ENCODE data around the gene FOXO3.

FOXO3 gene

GRCh38 chr6:108616544-108616943, 55.8 kb downstream of the FOXO3 start:
- WGBS, 2 experiments: 92 to 100% methylated on average over 3 of the region's 3 CpGs
- Histone ChIP-seq H3K4me3 (ENCODE audit: insufficient read depth, low read depth, low read length) (no peak overlapping the region), H3K4me1 (ENCODE audit: control insufficient read depth, insufficient read depth, low read length) (no peaks in the 10 kb centered on the region)

GRCh38 chr6:108616973-108617372, 56.3 kb downstream of the FOXO3 start:
- Histone ChIP-seq H3K4me1 (ENCODE audit: control insufficient read depth, insufficient read depth, low read length) (peaks cover under 1% of the 10 kb centered on the region), H3K27ac (ENCODE audit: insufficient read depth, low read depth, low read length, poor library complexity, severe bottlenecking) (no peak overlapping the region), H3K36me3 (ENCODE audit: control insufficient read depth, insufficient read depth, low read length) (no peaks in the 10 kb centered on the region), H3K9me3 (ENCODE audit: control insufficient read depth, low read length) (no peaks in the 10 kb centered on the region), H3K27me3 (ENCODE audit: control insufficient read depth, insufficient read depth, low read length, poor library complexity, severe bottlenecking) (no peaks in the 10 kb centered on the region), H3K4me3 (ENCODE audit: insufficient read depth, low read depth, low read length) (no peak overlapping the region)

More at GRCh38 chr6:108616544-108616943, 55.8 kb downstream of the FOXO3 start:
- no peaks in the 10 kb centered on the region for H3K9me3 ChIP-seq (ENCODE audit: control insufficient read depth, low read length)
- no peaks in the 10 kb centered on the region for H3K36me3 ChIP-seq (ENCODE audit: control insufficient read depth, insufficient read depth, low read length)
- no peaks in the 10 kb centered on the region for H3K27me3 ChIP-seq (ENCODE audit: control insufficient read depth, insufficient read depth, low read length, poor library complexity, severe bottlenecking)
- H3K27ac ChIP-seq (ENCODE audit: insufficient read depth, low read depth, low read length, poor library complexity, severe bottlenecking): no peak overlapping the region

GRCh38 chr6:108618623-108619152, 58.0 kb downstream of the FOXO3 start:
- WGBS, 2 experiments: 83 to 86% methylated on average over 3 of the region's 3 CpGs
- Histone ChIP-seq H3K4me1 (ENCODE audit: control insufficient read depth, insufficient read depth, low read length) (peaks cover 4% of the 10 kb centered on the region), H3K9me3 (ENCODE audit: control insufficient read depth, low read length) (no peaks in the 10 kb centered on the region), H3K27me3 (ENCODE audit: control insufficient read depth, insufficient read depth, low read length, poor library complexity, severe bottlenecking) (no peaks in the 10 kb centered on the region), H3K27ac (ENCODE audit: insufficient read depth, low read depth, low read length, poor library complexity, severe bottlenecking) (no peak overlapping the region), H3K36me3 (ENCODE audit: control insufficient read depth, insufficient read depth, low read length) (no peaks in the 10 kb centered on the region), H3K4me3 (ENCODE audit: insufficient read depth, low read depth, low read length) (no peak overlapping the region)

GRCh38 chr6:108619431-108620197, 58.9 kb downstream of the FOXO3 start:
- Histone ChIP-seq H3K27me3 (ENCODE audit: control insufficient read depth, insufficient read depth, low read length, poor library complexity, severe bottlenecking) (no peaks in the 10 kb centered on the region), H3K36me3 (ENCODE audit: control insufficient read depth, insufficient read depth, low read length) (no peaks in the 10 kb centered on the region), H3K27ac (ENCODE audit: insufficient read depth, low read depth, low read length, poor library complexity, severe bottlenecking) (no peak overlapping the region), H3K4me3 (ENCODE audit: insufficient read depth, low read depth, low read length) (no peak overlapping the region), H3K9me3 (ENCODE audit: control insufficient read depth, low read length) (no peaks in the 10 kb centered on the region), H3K4me1 (ENCODE audit: control insufficient read depth, insufficient read depth, low read length) (peaks cover 4% of the 10 kb centered on the region)
- WGBS, 2 experiments: 93 to 96% methylated on average over 1 of the region's 2 CpGs

- WGBS, 2 experiments: 86 to 89% methylated on average over 6 of the region's 6 CpGs
- Histone ChIP-seq H3K4me1 (ENCODE audit: control insufficient read depth, insufficient read depth, low read length) (peaks cover 4% of the 10 kb centered on the region), H3K36me3 (ENCODE audit: control insufficient read depth, insufficient read depth, low read length) (no peaks in the 10 kb centered on the region), H3K9me3 (ENCODE audit: control insufficient read depth, low read length) (no peaks in the 10 kb centered on the region), H3K27ac (ENCODE audit: insufficient read depth, low read depth, low read length, poor library complexity, severe bottlenecking) (no peak overlapping the region), H3K4me3 (ENCODE audit: insufficient read depth, low read depth, low read length) (no peak overlapping the region), H3K27me3 (ENCODE audit: control insufficient read depth, insufficient read depth, low read length, poor library complexity, severe bottlenecking) (no peaks in the 10 kb centered on the region)
These were observed 60.4 kb downstream of the FOXO3 start for GRCh38 chr6:108621117-108621516.

GRCh38 chr6:108622641-108623298, 62.1 kb downstream of the FOXO3 start:
- Histone ChIP-seq H3K4me3 (ENCODE audit: insufficient read depth, low read depth, low read length) (no peak overlapping the region), H3K27me3 (ENCODE audit: control insufficient read depth, insufficient read depth, low read length, poor library complexity, severe bottlenecking) (no peaks in the 10 kb centered on the region), H3K4me1 (ENCODE audit: control insufficient read depth, insufficient read depth, low read length) (peaks cover 4% of the 10 kb centered on the region), H3K9me3 (ENCODE audit: control insufficient read depth, low read length) (no peaks in the 10 kb centered on the region), H3K36me3 (ENCODE audit: control insufficient read depth, insufficient read depth, low read length) (no peaks in the 10 kb centered on the region), H3K27ac (ENCODE audit: insufficient read depth, low read depth, low read length, poor library complexity, severe bottlenecking) (no peak overlapping the region)
- WGBS, 2 experiments: 88 to 89% methylated on average over 11 of the region's 11 CpGs

- Histone ChIP-seq H3K9me3 (ENCODE audit: control insufficient read depth, low read length) (no peaks in the 10 kb centered on the region), H3K4me1 (ENCODE audit: control insufficient read depth, insufficient read depth, low read length) (peaks cover 4% of the 10 kb centered on the region), H3K36me3 (ENCODE audit: control insufficient read depth, insufficient read depth, low read length) (no peaks in the 10 kb centered on the region)
These were observed 63.3 kb downstream of the FOXO3 start for GRCh38 chr6:108623995-108624394.

GRCh38 chr6:108625581-108625980, 64.9 kb downstream of the FOXO3 start:
- Histone ChIP-seq H3K4me1 (ENCODE audit: control insufficient read depth, insufficient read depth, low read length) (peaks cover 4% of the 10 kb centered on the region), H3K27ac (ENCODE audit: insufficient read depth, low read depth, low read length, poor library complexity, severe bottlenecking) (no peak overlapping the region), H3K27me3 (ENCODE audit: control insufficient read depth, insufficient read depth, low read length, poor library complexity, severe bottlenecking) (no peaks in the 10 kb centered on the region), H3K9me3 (ENCODE audit: control insufficient read depth, low read length) (no peaks in the 10 kb centered on the region), H3K4me3 (ENCODE audit: insufficient read depth, low read depth, low read length) (no peak overlapping the region), H3K36me3 (ENCODE audit: control insufficient read depth, insufficient read depth, low read length) (no peaks in the 10 kb centered on the region)

More at GRCh38 chr6:108623995-108624394, 63.3 kb downstream of the FOXO3 start:
- 98% methylated on average over 1 of the region's 1 CpG for WGBS, 2 experiments
- H3K27me3 ChIP-seq (ENCODE audit: control insufficient read depth, insufficient read depth, low read length, poor library complexity, severe bottlenecking): no peaks in the 10 kb centered on the region
- H3K4me3 ChIP-seq (ENCODE audit: insufficient read depth, low read depth, low read length): no peak overlapping the region
- H3K27ac ChIP-seq (ENCODE audit: insufficient read depth, low read depth, low read length, poor library complexity, severe bottlenecking): no peak overlapping the region

GRCh38 chr6:108626777-108627176, 66.1 kb downstream of the FOXO3 start:
- H3K27me3 ChIP-seq (ENCODE audit: control insufficient read depth, insufficient read depth, low read length, poor library complexity, severe bottlenecking): no peaks in the 10 kb centered on the region
- H3K9me3 ChIP-seq (ENCODE audit: control insufficient read depth, low read length): no peaks in the 10 kb centered on the region
- H3K36me3 ChIP-seq (ENCODE audit: control insufficient read depth, insufficient read depth, low read length): no peaks in the 10 kb centered on the region
- H3K4me3 ChIP-seq (ENCODE audit: insufficient read depth, low read depth, low read length): no peak overlapping the region
- 93 to 95% methylated on average over 2 of the region's 2 CpGs for WGBS, 2 experiments
- H3K27ac ChIP-seq (ENCODE audit: insufficient read depth, low read depth, low read length, poor library complexity, severe bottlenecking): no peak overlapping the region
- peaks cover 4% of the 10 kb centered on the region for H3K4me1 ChIP-seq (ENCODE audit: control insufficient read depth, insufficient read depth, low read length)

- H3K36me3 ChIP-seq (ENCODE audit: control insufficient read depth, insufficient read depth, low read length): no peaks in the 10 kb centered on the region
- H3K27me3 ChIP-seq (ENCODE audit: control insufficient read depth, insufficient read depth, low read length, poor library complexity, severe bottlenecking): no peaks in the 10 kb centered on the region
- no peak overlapping the region for H3K27ac ChIP-seq (ENCODE audit: insufficient read depth, low read depth, low read length, poor library complexity, severe bottlenecking)
- no peak overlapping the region for H3K4me3 ChIP-seq (ENCODE audit: insufficient read depth, low read depth, low read length)
- H3K9me3 ChIP-seq (ENCODE audit: control insufficient read depth, low read length): no peaks in the 10 kb centered on the region
- no peaks in the 10 kb centered on the region for H3K4me1 ChIP-seq (ENCODE audit: control insufficient read depth, insufficient read depth, low read length)
- WGBS, 2 experiments: 90 to 91% methylated on average over 4 of the region's 4 CpGs
These were observed 67.2 kb downstream of the FOXO3 start for GRCh38 chr6:108627692-108628550.
